Endodermal cell (in vitro differentiated cells): Measurements from ENCODE around the gene MGAT5. TPM values are rescaled to one million over a fixed set of nuclear protein-coding genes. Genes with fewer than 3 reads are reported as not detected.

Experiments used
- DNase-seq: peaks from one replicate; pipeline ENCODE4 v3.0.0-alpha.2; 2017
- H3K27ac ChIP-seq: 2 replicates; pipeline ENCODE4 v1.5.1; 2013; ENCODE audit warnings: mild to moderate bottlenecking, low read depth, low read length, moderate library complexity
- H3K27me3 ChIP-seq: 2 replicates; pipeline ENCODE4 v1.6.1; 2013; ENCODE audit warnings: mild to moderate bottlenecking, low read length, moderate library complexity; ENCODE audit not compliant: insufficient read depth, control insufficient read depth, poor library complexity, severe bottlenecking
- H3K36me3 ChIP-seq: 2 replicates; pipeline ENCODE4 v1.7.0; 2013; ENCODE audit warnings: mild to moderate bottlenecking, low read length, moderate library complexity; ENCODE audit not compliant: control insufficient read depth, insufficient read depth
- H3K4me1 ChIP-seq: one replicate; pipeline ENCODE4 v1.7.0; 2013; ENCODE audit warnings: low read length; ENCODE audit not compliant: control insufficient read depth, insufficient read depth
- H3K4me3 ChIP-seq: 2 replicates; pipeline ENCODE4 v1.5.1; 2013; ENCODE audit warnings: mild to moderate bottlenecking, low read length, moderate library complexity
- H3K9ac ChIP-seq: 2 replicates; pipeline ENCODE4 v1.6.1; 2013; ENCODE audit warnings: mild to moderate bottlenecking, low read length, moderate library complexity; ENCODE audit not compliant: poor library complexity, severe bottlenecking; ENCODE audit errors: extremely low read depth
- H3K9me3 ChIP-seq: 2 replicates; pipeline ENCODE4 v1.6.1; 2013; ENCODE audit warnings: mild to moderate bottlenecking, low read length, moderate library complexity; ENCODE audit not compliant: control insufficient read depth
- H3K27ac Mint-ChIP-seq: 2 replicates; pipeline ENCODE4 v1.8.0; 2020; ENCODE audit warnings: mixed read lengths
- H3K27me3 Mint-ChIP-seq: 2 replicates; pipeline ENCODE4 v1.8.0; 2021; ENCODE audit warnings: mild to moderate bottlenecking, mixed read lengths; ENCODE audit not compliant: insufficient read depth
- H3K36me3 Mint-ChIP-seq: 2 replicates; pipeline ENCODE4 v1.8.0; 2020; ENCODE audit warnings: low read depth, mixed read lengths
- H3K4me1 Mint-ChIP-seq: 2 replicates; pipeline ENCODE4 v1.8.0; 2020; ENCODE audit warnings: mixed read lengths
- H3K4me3 Mint-ChIP-seq: 2 replicates; pipeline ENCODE4 v1.8.0; 2020; ENCODE audit warnings: mild to moderate bottlenecking, moderate library complexity, mixed read lengths
- H3K9me3 Mint-ChIP-seq: 2 replicates; pipeline ENCODE4 v1.8.0; 2020; ENCODE audit warnings: mild to moderate bottlenecking, mixed read lengths
- WGBS, 2 experiments: methylation state at CpG; one replicate each; pipeline versions ENCODE4 v1.1.5 to v1.1.7; 2013; ENCODE audit warnings: missing lambda C conversion rate in 2 of 2, mixed read lengths in 1 of 2; ENCODE audit not compliant: insufficient coverage in 1 of 2, insufficient read length in 1 of 2; 5-methylcytosine and 5-hydroxymethylcytosine counted together
- total RNA-seq, 2 donors: library from RNA; stranded (reverse); fragmentation: NEBNext Ultra II Directional in 1 of 2; extraction: Animal tissue kit (Norgen Biotek cat#: 25700) in 1 of 2; gene quantifications; 2 replicates in 1 of 2; 3 replicates in 1 of 2; pipeline ENCODE4 v1.2.1, GENCODE V29; 2021
- TF ChIP-seq, protein P1 (sequence below): fragments of 200-600 bp; sonication (generic); conservative IDR thresholded peaks from 2 replicates; pipeline ENCODE4 v1.5.0; 2021; ENCODE audit warnings: antibody characterized with exemption, mild to moderate bottlenecking

The MGAT5 gene
- total RNA-seq, 2 donors from 2014 or later = 57.2 to 78.4 TPM

DNA sequence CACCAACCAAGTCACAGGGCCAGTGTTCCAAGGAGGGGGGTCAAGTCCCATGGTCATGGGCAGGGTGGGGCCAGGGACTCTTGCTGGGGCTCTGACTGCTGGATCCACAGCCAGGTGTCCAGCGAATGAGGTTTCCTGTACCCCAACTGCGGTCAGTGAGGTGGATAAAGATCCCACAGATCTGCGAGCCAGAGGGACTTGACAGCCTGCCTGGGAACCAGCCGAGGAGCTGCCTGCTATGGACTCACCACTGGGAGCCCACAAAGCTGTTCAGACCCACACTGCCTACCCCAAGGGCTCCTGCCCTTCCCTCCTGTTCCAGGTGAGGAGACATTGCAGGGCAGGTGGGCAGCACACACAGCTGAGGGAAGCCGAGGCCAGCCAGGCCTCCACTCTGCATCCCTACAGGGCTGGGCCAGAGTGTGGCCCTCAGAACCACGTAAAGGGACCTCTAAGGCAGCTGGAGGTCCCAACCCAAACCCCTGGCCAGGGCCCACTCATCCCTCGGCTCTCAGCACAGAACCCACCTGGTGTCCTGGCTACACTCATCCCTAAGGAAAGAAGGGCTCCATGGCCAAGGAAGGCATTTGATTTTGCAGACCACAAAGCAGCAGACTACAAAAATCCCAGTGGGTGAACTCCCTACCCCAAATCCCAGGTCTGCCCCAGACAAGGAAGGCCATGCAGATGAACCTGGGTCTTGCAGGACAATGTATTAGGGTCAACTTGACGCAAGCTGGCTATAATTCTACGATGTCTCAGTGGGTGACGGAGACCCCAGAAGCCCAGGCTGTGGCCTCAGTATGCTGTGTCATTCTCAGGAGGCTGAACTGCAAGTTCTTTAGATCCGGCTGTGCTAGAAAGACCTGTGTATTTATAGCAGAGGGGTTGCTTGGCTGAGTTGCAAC lies 209.2 kb downstream of the MGAT5 start:
- no peaks in the 10 kb centered on the region for H3K36me3 Mint-ChIP-seq
- WGBS, 2 experiments = 92 to 94% methylated on average over 5 to 11 of the region's 11 CpGs
- Histone ChIP-seq H3K27me3 (no peaks in the 10 kb centered on the region), H3K4me3 (no peak overlapping the region), H3K9me3 (no peaks in the 10 kb centered on the region), H3K27ac (no peak overlapping the region), H3K36me3 (no peaks in the 10 kb centered on the region), H3K9ac (no peak overlapping the region), H3K4me1 (no peaks in the 10 kb centered on the region)
- H3K27me3 Mint-ChIP-seq = peaks cover 1% of the 10 kb centered on the region
- DNase-seq = peak; percentile 33
- no peaks in the 10 kb centered on the region for H3K9me3 Mint-ChIP-seq
- H3K4me3 Mint-ChIP-seq = no peak overlapping the region
- TF ChIP-seq, protein P1, sequence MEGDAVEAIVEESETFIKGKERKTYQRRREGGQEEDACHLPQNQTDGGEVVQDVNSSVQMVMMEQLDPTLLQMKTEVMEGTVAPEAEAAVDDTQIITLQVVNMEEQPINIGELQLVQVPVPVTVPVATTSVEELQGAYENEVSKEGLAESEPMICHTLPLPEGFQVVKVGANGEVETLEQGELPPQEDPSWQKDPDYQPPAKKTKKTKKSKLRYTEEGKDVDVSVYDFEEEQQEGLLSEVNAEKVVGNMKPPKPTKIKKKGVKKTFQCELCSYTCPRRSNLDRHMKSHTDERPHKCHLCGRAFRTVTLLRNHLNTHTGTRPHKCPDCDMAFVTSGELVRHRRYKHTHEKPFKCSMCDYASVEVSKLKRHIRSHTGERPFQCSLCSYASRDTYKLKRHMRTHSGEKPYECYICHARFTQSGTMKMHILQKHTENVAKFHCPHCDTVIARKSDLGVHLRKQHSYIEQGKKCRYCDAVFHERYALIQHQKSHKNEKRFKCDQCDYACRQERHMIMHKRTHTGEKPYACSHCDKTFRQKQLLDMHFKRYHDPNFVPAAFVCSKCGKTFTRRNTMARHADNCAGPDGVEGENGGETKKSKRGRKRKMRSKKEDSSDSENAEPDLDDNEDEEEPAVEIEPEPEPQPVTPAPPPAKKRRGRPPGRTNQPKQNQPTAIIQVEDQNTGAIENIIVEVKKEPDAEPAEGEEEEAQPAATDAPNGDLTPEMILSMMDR = no peak
- H3K4me1 Mint-ChIP-seq = peaks cover 2% of the 10 kb centered on the region
- no peak overlapping the region for H3K27ac Mint-ChIP-seq

DNA sequence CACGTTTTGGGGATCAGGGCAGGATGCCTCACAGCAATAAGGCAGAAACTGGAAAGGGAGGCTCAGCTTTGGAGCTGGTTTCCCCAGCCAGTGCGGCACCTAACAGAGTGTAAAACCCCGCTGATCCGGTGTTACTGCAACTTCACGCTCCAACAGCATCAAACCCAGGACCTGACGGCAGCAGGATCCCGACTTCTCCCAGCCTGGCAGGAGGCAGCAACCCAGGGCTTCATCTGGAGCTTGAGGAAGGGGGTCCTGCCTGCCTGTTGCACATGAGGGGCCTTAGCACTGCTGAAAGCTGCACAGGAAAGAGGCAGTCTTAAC lies 209.8 kb downstream of the MGAT5 start:
- no peak overlapping the region for H3K4me3 Mint-ChIP-seq
- no peaks in the 10 kb centered on the region for H3K27me3 ChIP-seq
- no peaks in the 10 kb centered on the region for H3K36me3 ChIP-seq
- no peak overlapping the region for H3K9ac ChIP-seq
- TF ChIP-seq, protein P1 = no peak
- WGBS, 2 experiments = 86 to 89% methylated on average over 2 to 7 of the region's 7 CpGs
- H3K4me3 ChIP-seq = no peak overlapping the region
- no peaks in the 10 kb centered on the region for H3K4me1 ChIP-seq
- no peaks in the 10 kb centered on the region for H3K36me3 Mint-ChIP-seq
- no peaks in the 10 kb centered on the region for H3K9me3 ChIP-seq
- peak; percentile 33 for DNase-seq
- H3K27ac ChIP-seq = no peak overlapping the region
- H3K9me3 Mint-ChIP-seq = no peaks in the 10 kb centered on the region
- H3K27ac Mint-ChIP-seq = no peak overlapping the region
- peaks cover 1% of the 10 kb centered on the region for H3K27me3 Mint-ChIP-seq
- H3K4me1 Mint-ChIP-seq = peaks cover 2% of the 10 kb centered on the region

DNA sequence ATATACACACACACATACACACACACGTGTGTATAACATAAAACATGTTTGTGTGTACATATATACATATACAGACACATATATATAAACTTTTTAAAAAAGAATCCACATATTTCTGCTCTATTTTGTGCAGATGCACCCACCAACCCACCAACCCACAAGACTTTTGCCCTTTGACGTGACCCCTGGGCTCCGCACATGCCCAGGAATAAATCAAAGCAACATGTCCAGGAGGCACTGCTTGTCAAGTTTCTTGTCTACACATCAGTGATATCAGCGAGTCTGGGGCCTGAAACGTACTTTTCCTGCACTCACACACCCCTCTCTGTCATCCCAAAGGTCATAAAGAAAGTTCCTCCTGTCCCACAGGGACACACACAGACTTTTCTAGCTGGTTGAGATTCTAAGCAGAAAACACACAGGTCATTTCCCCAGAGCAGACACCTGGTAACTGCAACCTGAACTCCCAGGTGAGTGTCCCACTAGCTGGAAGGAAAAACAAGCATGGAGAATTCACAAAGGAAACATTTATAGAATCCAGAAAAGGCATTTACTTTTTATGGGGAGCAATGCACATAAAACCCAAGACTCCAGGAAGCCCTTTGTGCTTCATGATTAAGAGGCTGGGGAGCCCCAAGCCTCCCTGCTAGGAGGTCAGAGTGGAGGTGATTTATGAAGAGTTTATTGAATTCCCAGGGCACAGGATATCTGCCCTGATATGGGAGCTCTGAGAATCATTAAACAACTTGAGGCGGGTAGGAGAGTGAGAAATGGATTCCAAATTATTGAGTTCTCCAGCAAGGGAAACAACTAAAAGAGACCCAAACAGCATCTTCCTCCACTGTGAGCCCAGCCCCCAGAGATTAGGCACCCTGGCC lies 211.6 kb downstream of the MGAT5 start:
- H3K27me3 Mint-ChIP-seq = peaks cover 1% of the 10 kb centered on the region
- H3K9me3 Mint-ChIP-seq = no peaks in the 10 kb centered on the region
- H3K36me3 ChIP-seq = no peaks in the 10 kb centered on the region
- no peak overlapping the region for H3K9ac ChIP-seq
- no peak for DNase-seq
- H3K27ac ChIP-seq = no peak overlapping the region
- no peak overlapping the region for H3K4me3 Mint-ChIP-seq
- H3K4me1 ChIP-seq = no peaks in the 10 kb centered on the region
- WGBS, 2 experiments = 89 to 97% methylated on average over 4 to 5 of the region's 6 CpGs
- no peak overlapping the region for H3K27ac Mint-ChIP-seq
- no peaks in the 10 kb centered on the region for H3K36me3 Mint-ChIP-seq
- H3K4me1 Mint-ChIP-seq = no peaks in the 10 kb centered on the region
- no peak overlapping the region for H3K4me3 ChIP-seq
- H3K9me3 ChIP-seq = no peaks in the 10 kb centered on the region
- TF ChIP-seq, protein P1 = no peak
- H3K27me3 ChIP-seq = no peaks in the 10 kb centered on the region
